Upper lobe of left lung (tissue), 6 donors: ENCODE data around the gene PMAIP1. TPM values are rescaled to one million over a fixed set of nuclear protein-coding genes. Genes with fewer than 3 reads are reported as not detected.

Experiments
- ATAC-seq, 2 donors: fragments of 200-7000 bp; cut with Tn5 transposase; one replicate each; pipeline ENCODE4 v1.9.1; 2022; ENCODE audit warnings: mild to moderate bottlenecking in 2 of 2, moderate library complexity in 2 of 2; ENCODE audit not compliant: low FRiP score in 2 of 2
- DNase-seq, 2 donors: peaks; one replicate each; pipeline ENCODE4 v3.0.0-alpha.2; 2019 to 2020
- H3K27ac ChIP-seq, 4 donors: fragments of 200-600 bp; sonication (generic); one replicate each; pipeline ENCODE4 v1.5.1; 2016 to 2019
- H3K27me3 ChIP-seq, 4 donors: fragments of 200-600 bp; sonication (generic); one replicate each; pipeline ENCODE4 v1.5.1; 2017 to 2019
- H3K36me3 ChIP-seq, 4 donors: fragments of 200-600 bp; sonication (generic); one replicate each; pipeline ENCODE4 v1.5.1; 2016 to 2019
- H3K4me1 ChIP-seq, 4 donors: fragments of 200-600 bp; sonication (generic); one replicate each; pipeline ENCODE4 v1.5.1; 2018 to 2019
- H3K4me3 ChIP-seq, 4 donors: fragments of 200-600 bp; sonication (generic); one replicate each; pipeline ENCODE4 v1.5.1; 2017 to 2019; ENCODE audit warnings: mild to moderate bottlenecking in 2 of 4, moderate library complexity in 1 of 4
- H3K9me3 ChIP-seq, 4 donors: fragments of 200-600 bp; sonication (generic); one replicate each; pipeline ENCODE4 v1.5.1; 2018 to 2019
- EP300 ChIP-seq, 4 donors: sonication (generic); formaldehyde crosslinking; IDR thresholded peaks; one replicate each; pipeline ENCODE4 v1.5.1; 2017; ENCODE audit warnings: antibody characterized with exemption in 4 of 4, control low read depth in 2 of 4
- POLR2A ChIP-seq, 4 donors: fragments of 450-650 bp; IDR thresholded peaks; one replicate each; pipeline ENCODE4 v1.5.1; 2016 to 2017; ENCODE audit warnings: antibody characterized with exemption in 4 of 4, mild to moderate bottlenecking in 2 of 4
- POLR2AphosphoS5 ChIP-seq, 2 donors: sonication (generic); formaldehyde crosslinking; IDR thresholded peaks; one replicate each; pipeline ENCODE4 v1.5.1; 2017; ENCODE audit warnings: antibody characterized with exemption in 2 of 2
- WGBS, 2 donors: methylation state at CpG; one replicate each; pipeline ENCODE4 v1.1.5; 2017 to 2018; 5-methylcytosine and 5-hydroxymethylcytosine counted together
- total RNA-seq, 6 donors: library from RNA; depleted of rRNA in 4 of 6; stranded (reverse); fragments of >200 nt in 4 of 6; gene quantifications; one replicate each; pipeline versions ENCODE4 v1.1.0 to v1.2.1, GENCODE V29; 2016 to 2021
- TF ChIP-seq, protein P1 (sequence below), 6 experiments: fragments of 450-650 bp in 4 of 6; fragments of 200-600 bp in 2 of 6; sonication (generic) in 2 of 6; IDR thresholded peaks; one replicate each; pipeline ENCODE4 v1.5.1; 2016 to 2019; ENCODE audit warnings: antibody characterized with exemption in 6 of 6
- donor health status: DM: no; HTN: no; CAD: no; lungs with moderate emphysema.
- donor health status: DM: no; HTN: yes; CAD: no; lungs with severe emphysema.

The PMAIP1 gene
- total RNA-seq, 6 donors from 2014 or later = 0.67 to 5.5 (median 4.4) TPM; not detected in 1

DNA sequence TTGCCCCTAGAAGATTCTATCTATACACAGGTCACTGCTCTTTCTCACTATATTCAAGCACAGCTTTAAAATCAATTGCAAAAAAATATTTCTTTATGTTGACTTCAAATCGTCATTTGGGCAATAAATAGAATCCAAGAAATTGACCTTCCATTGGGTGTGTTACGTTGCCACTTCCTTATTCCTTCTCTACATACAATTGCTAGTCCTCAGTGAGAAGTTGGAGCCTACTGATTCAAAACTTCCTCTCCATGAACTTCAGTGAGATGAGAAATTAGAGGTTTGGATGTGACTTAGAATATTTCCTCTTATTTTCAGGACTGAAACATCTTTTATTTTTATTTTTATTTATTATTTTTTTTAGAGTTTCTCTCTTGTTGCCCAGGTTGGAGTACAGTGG is 40.3 kb downstream of the PMAIP1 start:
- H3K27me3 ChIP-seq = no peaks in the 10 kb centered on the region
- ATAC-seq = no peak
- no peak overlapping the region for H3K4me3 ChIP-seq
- TF ChIP-seq POLR2A (IDR thresholded peaks at IDR 0.05) (no peak), EP300 (IDR thresholded peaks at IDR 0.05) (no peak), POLR2AphosphoS5 (IDR thresholded peaks at IDR 0.05) (no peak)
- TF ChIP-seq, protein P1, sequence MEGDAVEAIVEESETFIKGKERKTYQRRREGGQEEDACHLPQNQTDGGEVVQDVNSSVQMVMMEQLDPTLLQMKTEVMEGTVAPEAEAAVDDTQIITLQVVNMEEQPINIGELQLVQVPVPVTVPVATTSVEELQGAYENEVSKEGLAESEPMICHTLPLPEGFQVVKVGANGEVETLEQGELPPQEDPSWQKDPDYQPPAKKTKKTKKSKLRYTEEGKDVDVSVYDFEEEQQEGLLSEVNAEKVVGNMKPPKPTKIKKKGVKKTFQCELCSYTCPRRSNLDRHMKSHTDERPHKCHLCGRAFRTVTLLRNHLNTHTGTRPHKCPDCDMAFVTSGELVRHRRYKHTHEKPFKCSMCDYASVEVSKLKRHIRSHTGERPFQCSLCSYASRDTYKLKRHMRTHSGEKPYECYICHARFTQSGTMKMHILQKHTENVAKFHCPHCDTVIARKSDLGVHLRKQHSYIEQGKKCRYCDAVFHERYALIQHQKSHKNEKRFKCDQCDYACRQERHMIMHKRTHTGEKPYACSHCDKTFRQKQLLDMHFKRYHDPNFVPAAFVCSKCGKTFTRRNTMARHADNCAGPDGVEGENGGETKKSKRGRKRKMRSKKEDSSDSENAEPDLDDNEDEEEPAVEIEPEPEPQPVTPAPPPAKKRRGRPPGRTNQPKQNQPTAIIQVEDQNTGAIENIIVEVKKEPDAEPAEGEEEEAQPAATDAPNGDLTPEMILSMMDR (IDR thresholded peaks at IDR 0.05) = no peak
- H3K36me3 ChIP-seq = no peaks in the 10 kb centered on the region
- H3K27ac ChIP-seq = no peak overlapping the region
- no peaks in the 10 kb centered on the region for H3K4me1 ChIP-seq
- DNase-seq = no peak
- WGBS, 2 donors = 49 to 79% methylated on average over 2 of the region's 2 CpGs
- H3K9me3 ChIP-seq = no peaks in the 10 kb centered on the region

DNA sequence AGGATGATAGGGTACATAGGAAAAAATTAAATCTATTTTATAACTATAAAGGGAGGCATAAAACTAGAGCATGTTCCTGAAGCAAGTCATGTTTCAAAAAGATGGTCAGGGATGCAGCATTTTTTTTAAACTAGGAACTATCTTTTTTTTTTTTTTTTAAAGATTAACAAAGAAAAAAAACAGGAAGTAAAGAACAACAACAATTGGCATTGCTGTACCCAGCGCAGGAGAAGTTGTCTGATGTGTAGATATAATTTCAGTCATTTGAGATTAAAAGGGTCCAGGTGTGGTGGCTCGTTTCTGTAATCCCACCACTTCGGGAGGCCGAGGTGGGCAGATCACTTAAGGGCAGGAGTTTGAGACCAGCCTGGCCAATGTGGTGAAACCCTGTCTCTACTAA is 41.5 kb downstream of the PMAIP1 start:
- WGBS, 2 donors = 77 to 78% methylated on average over 4 of the region's 4 CpGs
- ATAC-seq (no peak), DNase-seq (no peak)
- H3K4me3 ChIP-seq = no peak overlapping the region
- no peaks in the 10 kb centered on the region for H3K27me3 ChIP-seq
- no peak overlapping the region for H3K27ac ChIP-seq
- TF ChIP-seq, protein P1 (IDR thresholded peaks at IDR 0.05) = no peak
- TF ChIP-seq EP300 (IDR thresholded peaks at IDR 0.05) = no peak
- TF ChIP-seq POLR2A (IDR thresholded peaks at IDR 0.05) = no peak
- TF ChIP-seq POLR2AphosphoS5 (IDR thresholded peaks at IDR 0.05) = no peak
- H3K4me1 ChIP-seq = no peaks in the 10 kb centered on the region
- no peaks in the 10 kb centered on the region for H3K9me3 ChIP-seq
- no peaks in the 10 kb centered on the region for H3K36me3 ChIP-seq

DNA sequence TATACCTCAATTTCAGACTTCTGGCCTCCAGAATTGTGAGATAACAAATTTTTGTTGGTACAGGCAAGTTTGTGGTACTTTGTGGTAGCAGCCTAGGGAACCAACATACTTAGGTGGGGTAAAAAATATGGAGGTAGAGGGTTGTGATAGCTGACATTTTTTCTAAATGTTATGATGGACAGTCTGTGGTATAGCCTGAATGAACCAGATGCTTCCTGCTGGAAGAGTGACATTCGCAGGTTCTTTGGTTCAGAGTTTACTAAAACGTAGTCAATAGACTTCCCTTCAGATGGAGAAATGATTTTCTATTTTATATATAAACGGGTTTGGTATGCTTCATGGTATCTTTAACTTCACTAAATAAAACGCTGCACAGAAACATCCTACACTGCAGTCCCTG is 42.8 kb downstream of the PMAIP1 start:
- H3K27me3 ChIP-seq = no peaks in the 10 kb centered on the region
- ATAC-seq (no peak), DNase-seq (no peak)
- WGBS, 2 donors = 49 to 67% methylated on average over 4 of the region's 4 CpGs
- no peaks in the 10 kb centered on the region for H3K36me3 ChIP-seq
- TF ChIP-seq POLR2AphosphoS5 (IDR thresholded peaks at IDR 0.05) (no peak), EP300 (IDR thresholded peaks at IDR 0.05) (no peak), POLR2A (IDR thresholded peaks at IDR 0.05) (no peak)
- TF ChIP-seq, protein P1 (IDR thresholded peaks at IDR 0.05) = no peak
- no peak overlapping the region for H3K4me3 ChIP-seq
- no peak overlapping the region for H3K27ac ChIP-seq
- no peaks in the 10 kb centered on the region for H3K4me1 ChIP-seq
- H3K9me3 ChIP-seq = no peaks in the 10 kb centered on the region

DNA sequence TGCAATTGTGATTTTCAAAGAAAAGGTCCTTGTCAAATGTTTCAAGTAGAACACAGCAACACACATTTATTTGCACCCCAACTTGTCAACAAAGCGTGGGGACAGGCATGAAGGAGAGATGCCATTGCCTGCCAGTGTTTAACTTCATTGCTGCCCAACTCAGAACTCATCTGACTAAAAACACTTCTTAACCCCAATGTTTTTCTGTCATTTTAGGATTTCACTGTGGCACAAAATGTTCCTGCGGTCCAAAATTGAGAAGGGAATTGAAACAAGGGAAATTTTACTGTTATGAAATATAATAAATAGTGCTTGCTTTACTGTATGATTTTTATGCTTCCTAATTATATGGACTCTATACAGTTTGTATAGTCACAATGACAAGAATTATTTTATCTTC is 45.7 kb downstream of the PMAIP1 start:
- no peaks in the 10 kb centered on the region for H3K36me3 ChIP-seq
- no peak for ATAC-seq
- DNase-seq = no peak
- no peak overlapping the region for H3K4me3 ChIP-seq
- WGBS, 2 donors = 85 to 93% methylated on average over 2 of the region's 2 CpGs
- no peaks in the 10 kb centered on the region for H3K9me3 ChIP-seq
- no peak overlapping the region for H3K27ac ChIP-seq
- H3K4me1 ChIP-seq = no peaks in the 10 kb centered on the region
- TF ChIP-seq, protein P1 (IDR thresholded peaks at IDR 0.05) = no peak
- no peak for TF ChIP-seq POLR2AphosphoS5 (IDR thresholded peaks at IDR 0.05)
- TF ChIP-seq POLR2A (IDR thresholded peaks at IDR 0.05) = no peak
- TF ChIP-seq EP300 (IDR thresholded peaks at IDR 0.05) = no peak
- no peaks in the 10 kb centered on the region for H3K27me3 ChIP-seq

DNA sequence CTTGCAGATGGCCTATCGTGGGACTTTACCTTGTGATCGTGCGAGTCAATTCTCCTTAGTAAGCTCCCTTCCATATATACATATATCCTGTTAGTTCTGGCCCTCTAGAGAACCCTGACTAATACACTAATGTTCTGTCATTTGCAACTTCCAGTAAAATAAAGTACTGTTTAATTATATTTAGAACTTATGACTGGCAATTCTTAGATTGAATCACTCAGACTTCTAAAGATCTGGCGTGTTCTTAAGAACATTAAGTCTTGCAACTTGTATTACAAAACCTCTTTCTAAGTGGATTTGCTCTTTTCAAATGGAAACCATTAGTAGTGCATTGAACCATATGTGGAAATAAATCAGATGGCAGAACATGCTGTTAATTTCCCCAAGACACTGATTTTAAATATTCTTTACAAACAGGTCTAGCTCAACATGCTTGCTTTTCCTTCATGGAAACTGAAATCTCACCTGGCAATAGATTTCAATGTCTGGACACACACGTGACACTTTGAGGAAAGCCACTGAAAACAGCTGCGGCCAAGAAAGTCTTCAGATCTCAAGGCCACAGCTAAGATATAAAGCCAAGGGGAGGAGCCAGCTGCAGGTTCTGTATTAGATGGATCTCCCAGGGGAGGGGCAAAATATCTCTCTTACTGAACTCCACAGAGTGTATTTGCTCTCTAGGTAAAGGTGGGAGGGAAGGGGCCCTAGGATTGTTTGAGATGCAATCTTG is 50.6 kb downstream of the PMAIP1 start:
- no peaks in the 10 kb centered on the region for H3K4me1 ChIP-seq
- H3K27ac ChIP-seq = no peak overlapping the region
- H3K9me3 ChIP-seq = no peaks in the 10 kb centered on the region
- WGBS, 2 donors = 76 to 86% methylated on average over 6 of the region's 6 CpGs
- H3K36me3 ChIP-seq = no peaks in the 10 kb centered on the region
- TF ChIP-seq EP300 (IDR thresholded peaks at IDR 0.05) = no peak
- no peak for TF ChIP-seq POLR2A (IDR thresholded peaks at IDR 0.05)
- TF ChIP-seq POLR2AphosphoS5 (IDR thresholded peaks at IDR 0.05) = no peak
- TF ChIP-seq, protein P1 (IDR thresholded peaks at IDR 0.05) = no peak
- no peaks in the 10 kb centered on the region for H3K27me3 ChIP-seq
- ATAC-seq (no peak), DNase-seq (no peak)
- no peak overlapping the region for H3K4me3 ChIP-seq
